Right lobe of liver (tissue), 6 donors: ENCODE data around the gene GK2. TPM values are rescaled to one million over a fixed set of nuclear protein-coding genes. Genes with fewer than 3 reads are reported as not detected.

Source experiments
- ATAC-seq, 4 donors: fragments of 200-7000 bp; cut with Tn5 transposase; one replicate each; pipeline ENCODE4 v1.9.1; 2020; ENCODE audit warnings: mild to moderate bottlenecking in 4 of 4, moderate library complexity in 4 of 4
- DNase-seq, 3 donors: peaks; one replicate each; pipeline ENCODE4 v3.0.0-alpha.2; 2020
- H3K27ac ChIP-seq, 3 donors: fragments of 200-600 bp; one replicate each; pipeline ENCODE4 v1.8.0; 2022
- H3K27me3 ChIP-seq, 2 donors: fragments of 200-600 bp; one replicate each; pipeline ENCODE4 v1.8.0; 2022
- H3K36me3 ChIP-seq, 4 donors: fragments of 200-600 bp; sonication (generic) in 1 of 4; one replicate each; pipeline versions ENCODE4 v1.5.1 to v1.8.0; 2017 to 2022; ENCODE audit warnings: control low read depth in 1 of 4
- H3K4me1 ChIP-seq, 4 donors: fragments of 200-600 bp; sonication (generic) in 1 of 4; one replicate each; pipeline versions ENCODE4 v1.5.1 to v1.8.0; 2017 to 2022; ENCODE audit warnings: control low read depth in 1 of 4
- H3K4me3 ChIP-seq, 3 donors: fragments of 200-600 bp; one replicate each; pipeline ENCODE4 v1.8.0; 2022
- H3K9me3 ChIP-seq, 4 donors: fragments of 200-600 bp; sonication (generic) in 1 of 4; one replicate each; pipeline versions ENCODE4 v1.5.1 to v1.8.0; 2017 to 2022; ENCODE audit warnings: control low read depth in 1 of 4
- CTCF ChIP-seq, 4 donors: fragments of 200-600 bp in 3 of 4; fragments of 450-650 bp in 1 of 4; IDR thresholded peaks; one replicate each; pipeline versions ENCODE4 v1.5.1 to v1.8.0; 2016 to 2022; ENCODE audit warnings: antibody characterized with exemption in 4 of 4, mild to moderate bottlenecking in 2 of 4
- POLR2A ChIP-seq: fragments of 450-650 bp; IDR thresholded peaks from one replicate; pipeline ENCODE4 v1.6.1; 2017; ENCODE audit warnings: antibody characterized with exemption, mild to moderate bottlenecking
- WGBS: methylation state at CpG from one replicate; pipeline ENCODE4 v1.1.6; 2018; ENCODE audit warnings: low coverage, low lambda C conversion rate; ENCODE audit not compliant: insufficient coverage; ENCODE audit errors: missing lambda C conversion rate; 5-methylcytosine and 5-hydroxymethylcytosine counted together
- intact Hi-C, 2 donors: fragments of 100-400 bp; cut with DNase I; formaldehyde crosslinking; loops; one replicate each; pipeline versions ENCODE4 v1.11.2 to v1.14.1; 2022
- total RNA-seq, 6 experiments: library from RNA; depleted of rRNA in 2 of 6; stranded (reverse); fragments of >200 nt in 2 of 6; fragmentation: NEBNext Ultra II Directional in 3 of 6; extraction: Animal tissue kit (Norgen Biotek cat#: 25700) in 3 of 6; gene quantifications; one replicate each; pipeline versions ENCODE4 v1.1.0 to v1.2.4, GENCODE V29; 2016 to 2023
- donor health status: DM: no; HTN: yes; CAD: no.
- donor health status: DM: no; HTN: no; CAD: no.
- donor health status: DM: no; HTN: no; CAD: no.
- donor health status: DM: no; HTN: yes; CAD: no.
- donor health status: DM: no; HTN: yes; CAD: no.

The GK2 gene
- total RNA-seq, 6 experiments from 2014 or later = not detected

- Histone ChIP-seq H3K27me3 (no peaks in the 10 kb centered on the region), H3K36me3 (no peaks in the 10 kb centered on the region), H3K27ac (no peak overlapping the region), H3K4me3 (no peak overlapping the region), H3K9me3 (no peaks in the 10 kb centered on the region), H3K4me1 (no peaks in the 10 kb centered on the region)
- no peak for DNase-seq
- intact Hi-C loops = no loop called here
- ATAC-seq = no peak
- TF ChIP-seq POLR2A (no peak), CTCF (IDR thresholded peaks at IDR 0.05) (no peak)
- WGBS = 46% methylated on average over 8 of the region's 8 CpGs
Observed at GRCh38 chr4:79357365-79357764, 50.7 kb downstream of the GK2 start.

Other genes starting within 250 kb of the GK2 start
- gene NAA11, start 82.2 kb downstream of the GK2 start, total RNA-seq = not detected